Ishikawa (cell line): ENCODE results near the gene DAO.

ENCODE experiments used
- EP300 ChIP-seq: IDR thresholded peaks from 2 replicates; pipeline ENCODE4 v1.6.1; 2012; ENCODE audit warnings: borderline replicate concordance
- NFIC ChIP-seq: IDR thresholded peaks from 2 replicates; pipeline ENCODE4 v1.6.1; 2012
- TAF1 ChIP-seq: IDR thresholded peaks from 2 replicates; pipeline ENCODE4 v1.6.1; 2012; ENCODE audit warnings: low read depth, mild to moderate bottlenecking
- TF ChIP-seq, protein P1 (sequence below): IDR thresholded peaks from 2 replicates; pipeline ENCODE4 v1.6.1; 2012

GRCh38 chr12:108875280-108875679, 4.6 kb upstream of the DAO start:
- no peak for TF ChIP-seq NFIC
- no peak for TF ChIP-seq EP300
- TF ChIP-seq, protein P1, sequence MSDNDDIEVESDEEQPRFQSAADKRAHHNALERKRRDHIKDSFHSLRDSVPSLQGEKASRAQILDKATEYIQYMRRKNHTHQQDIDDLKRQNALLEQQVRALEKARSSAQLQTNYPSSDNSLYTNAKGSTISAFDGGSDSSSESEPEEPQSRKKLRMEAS: no peak
- TF ChIP-seq TAF1: no peak
